ENCODE measurements around the gene MSI2.

The MSI2 gene

DNA sequence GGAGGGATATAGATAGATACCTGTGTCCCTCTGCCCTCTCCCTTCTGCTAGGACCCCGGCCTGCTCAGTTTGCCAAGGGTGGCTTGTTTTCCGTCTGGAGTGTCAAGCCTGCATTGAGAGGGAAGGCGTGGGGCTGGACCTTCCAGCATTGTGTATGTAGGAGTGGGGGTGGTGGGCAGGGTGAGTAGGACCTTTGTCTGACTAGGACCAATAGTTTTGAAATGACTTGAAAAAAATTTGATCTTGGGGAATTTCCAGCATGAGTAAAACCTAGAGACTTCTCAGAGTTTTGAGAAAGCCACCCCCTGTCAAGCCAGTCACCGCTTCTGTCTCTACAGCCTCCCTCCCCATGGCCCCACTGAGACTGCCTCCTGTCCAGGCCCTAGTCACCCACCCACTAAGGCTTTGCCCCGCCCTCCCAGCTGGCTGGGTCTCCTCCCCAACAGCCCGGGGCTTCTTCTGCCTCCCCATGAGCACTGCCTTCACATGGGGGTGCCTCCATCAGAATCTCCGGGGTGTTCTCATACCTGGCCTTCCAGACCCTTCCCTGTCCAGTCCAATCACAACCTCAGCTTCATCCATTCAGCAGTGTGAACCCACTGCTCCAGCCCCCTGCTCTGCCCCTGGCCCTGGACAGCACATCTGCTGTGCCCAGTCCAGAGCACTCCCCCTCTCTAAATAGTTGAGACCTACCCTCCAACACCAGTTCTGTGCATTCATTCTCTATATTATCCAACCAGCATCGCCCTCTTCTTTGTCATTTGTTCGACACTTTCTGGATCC is 207.0 kb downstream of the MSI2 start:
- Histone ChIP-seq H3K4me1 (peaks cover 29% of the 10 kb centered on the region), H3K9me3 (no peaks in the 10 kb centered on the region), H3K4me3 (ENCODE audit: low read depth, low read length) (no peak overlapping the region), H3K27me3 (no peaks in the 10 kb centered on the region; the same call in 1 of the 2 replicates), H3K36me3 (peaks cover 7% of the 10 kb centered on the region)
- TF ChIP-seq, protein P1, sequence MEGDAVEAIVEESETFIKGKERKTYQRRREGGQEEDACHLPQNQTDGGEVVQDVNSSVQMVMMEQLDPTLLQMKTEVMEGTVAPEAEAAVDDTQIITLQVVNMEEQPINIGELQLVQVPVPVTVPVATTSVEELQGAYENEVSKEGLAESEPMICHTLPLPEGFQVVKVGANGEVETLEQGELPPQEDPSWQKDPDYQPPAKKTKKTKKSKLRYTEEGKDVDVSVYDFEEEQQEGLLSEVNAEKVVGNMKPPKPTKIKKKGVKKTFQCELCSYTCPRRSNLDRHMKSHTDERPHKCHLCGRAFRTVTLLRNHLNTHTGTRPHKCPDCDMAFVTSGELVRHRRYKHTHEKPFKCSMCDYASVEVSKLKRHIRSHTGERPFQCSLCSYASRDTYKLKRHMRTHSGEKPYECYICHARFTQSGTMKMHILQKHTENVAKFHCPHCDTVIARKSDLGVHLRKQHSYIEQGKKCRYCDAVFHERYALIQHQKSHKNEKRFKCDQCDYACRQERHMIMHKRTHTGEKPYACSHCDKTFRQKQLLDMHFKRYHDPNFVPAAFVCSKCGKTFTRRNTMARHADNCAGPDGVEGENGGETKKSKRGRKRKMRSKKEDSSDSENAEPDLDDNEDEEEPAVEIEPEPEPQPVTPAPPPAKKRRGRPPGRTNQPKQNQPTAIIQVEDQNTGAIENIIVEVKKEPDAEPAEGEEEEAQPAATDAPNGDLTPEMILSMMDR (IDR thresholded peaks at IDR 0.05; ENCODE audit: low read depth, low read length) = no peak
- no peak for DNase-seq

DNA sequence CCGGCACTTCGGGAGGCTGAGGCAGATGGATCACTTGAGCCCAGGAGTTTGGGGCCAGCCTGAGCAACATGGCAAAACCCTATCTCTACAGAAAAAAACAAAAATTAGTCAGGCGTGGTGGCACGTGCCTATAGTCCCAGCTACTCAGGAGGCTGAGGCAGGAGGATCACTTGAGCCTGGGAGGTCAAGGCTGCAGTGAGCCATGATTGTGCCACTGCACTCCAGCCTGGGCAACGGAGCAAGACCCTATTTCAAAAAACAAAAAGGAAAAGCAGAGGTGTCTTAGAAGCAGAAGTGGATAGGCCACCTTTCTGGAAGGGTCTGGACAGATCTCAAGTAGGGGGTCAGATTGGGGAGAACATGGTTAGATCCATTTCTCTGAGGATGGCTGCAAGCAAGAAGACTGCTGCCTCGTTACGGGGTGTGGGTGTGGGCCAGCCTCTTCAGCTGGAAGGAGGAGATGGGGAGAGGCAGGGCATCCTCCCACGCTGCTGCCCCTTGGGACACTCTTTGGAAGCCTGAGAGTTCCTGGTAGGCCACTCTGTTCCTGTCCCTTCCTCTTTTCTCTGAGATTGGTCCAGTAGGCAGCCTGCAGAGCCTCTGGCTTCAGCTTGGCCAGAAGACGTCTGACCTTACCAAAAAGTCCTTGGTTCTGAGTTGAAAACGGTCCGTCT is 208.0 kb downstream of the MSI2 start:
- H3K9me3 ChIP-seq = no peaks in the 10 kb centered on the region
- H3K4me1 ChIP-seq = peaks cover 21% of the 10 kb centered on the region
- no peak for DNase-seq
- no peak overlapping the region for H3K4me3 ChIP-seq (ENCODE audit: low read depth, low read length)
- TF ChIP-seq, protein P1 (IDR thresholded peaks at IDR 0.05; ENCODE audit: low read depth, low read length) = no peak
- H3K27me3 ChIP-seq = no peaks in the 10 kb centered on the region; the same call in 1 of the 2 replicates
- H3K36me3 ChIP-seq = peaks cover 3% of the 10 kb centered on the region

DNA sequence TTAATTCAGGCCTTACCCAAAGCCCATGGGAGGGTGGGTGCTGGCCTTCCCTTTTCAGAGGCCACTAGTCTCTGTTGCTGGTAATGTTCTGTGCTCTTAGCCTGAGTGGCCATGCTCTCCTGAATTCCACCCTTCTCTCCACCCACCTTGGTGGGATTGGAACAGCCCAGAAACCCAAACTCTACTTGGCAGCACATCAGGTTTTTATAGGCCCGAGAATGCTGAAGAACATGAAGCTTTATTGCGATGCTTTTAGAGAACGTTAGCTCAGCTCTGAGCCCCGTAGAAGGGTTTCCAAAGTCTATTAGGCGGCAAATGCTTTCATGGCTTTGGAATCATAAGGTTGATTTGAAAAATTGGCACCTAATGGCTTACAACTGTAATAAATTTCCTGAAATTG is 209.3 kb downstream of the MSI2 start:
- Histone ChIP-seq H3K4me3 (ENCODE audit: low read depth, low read length) (no peak overlapping the region), H3K4me1 (peaks cover 20% of the 10 kb centered on the region), H3K27me3 (no peaks in the 10 kb centered on the region; the same call in 1 of the 2 replicates)

DNA sequence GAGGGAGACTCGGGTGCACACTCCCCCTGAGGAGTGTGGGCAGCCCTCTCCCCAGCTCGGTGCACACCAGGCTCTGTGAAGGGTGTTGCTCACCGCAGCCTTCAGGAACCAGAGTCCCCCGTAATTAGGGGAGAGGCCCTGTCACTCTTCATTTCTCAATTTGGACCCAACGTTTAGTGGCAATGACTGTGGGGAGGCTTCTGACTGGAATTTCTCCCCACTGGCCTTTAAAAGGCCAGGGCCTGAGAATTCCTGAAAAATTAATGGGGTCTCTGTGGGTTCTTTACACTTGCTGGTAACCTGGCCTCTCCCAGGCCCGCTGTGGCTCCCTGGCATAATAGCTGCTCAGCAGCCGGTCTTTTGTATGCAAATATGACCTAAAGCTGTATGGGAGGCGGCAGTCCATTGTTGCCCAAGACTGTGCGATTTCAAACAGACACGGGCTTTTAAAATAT is 209.7 kb downstream of the MSI2 start:
- no peak for DNase-seq
- H3K27me3 ChIP-seq = no peaks in the 10 kb centered on the region; the same call in 1 of the 2 replicates
- H3K4me1 ChIP-seq = peaks cover 20% of the 10 kb centered on the region
- no peaks in the 10 kb centered on the region for H3K9me3 ChIP-seq
- TF ChIP-seq, protein P1 (IDR thresholded peaks at IDR 0.05; ENCODE audit: low read depth, low read length) = no peak
- H3K36me3 ChIP-seq = peaks cover 9% of the 10 kb centered on the region
- H3K4me3 ChIP-seq (ENCODE audit: low read depth, low read length) = no peak overlapping the region

More for the DNA sequence above, 209.3 kb downstream of the MSI2 start:
- Histone ChIP-seq H3K9me3 (no peaks in the 10 kb centered on the region), H3K36me3 (peaks cover 9% of the 10 kb centered on the region)
- DNase-seq = no peak
- TF ChIP-seq, protein P1 (IDR thresholded peaks at IDR 0.05; ENCODE audit: low read depth, low read length) = no peak

DNA sequence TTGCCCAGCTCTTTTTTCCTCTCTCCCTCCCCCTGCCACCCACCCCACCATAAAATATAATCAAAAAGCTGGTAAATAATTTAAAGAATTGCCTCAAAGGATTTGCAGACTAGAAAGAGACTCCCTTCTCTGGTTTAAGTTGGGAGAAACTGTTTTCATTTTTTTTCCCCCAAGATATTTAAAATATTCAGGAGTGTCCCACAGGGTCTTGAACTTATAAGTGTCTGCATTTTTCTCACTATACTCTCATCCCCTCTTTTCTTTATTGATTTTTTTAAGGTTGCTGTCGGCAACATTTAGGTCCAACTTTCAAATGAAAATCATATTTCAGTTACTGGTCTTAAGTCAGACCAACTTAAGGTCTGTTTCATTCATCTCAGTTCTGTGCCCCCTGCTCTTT is 210.2 kb downstream of the MSI2 start:
- Histone ChIP-seq H3K9me3 (no peaks in the 10 kb centered on the region), H3K27me3 (no peaks in the 10 kb centered on the region; the same call in 1 of the 2 replicates), H3K4me3 (ENCODE audit: low read depth, low read length) (no peak overlapping the region), H3K36me3 (peaks cover 9% of the 10 kb centered on the region), H3K4me1 (peaks cover 20% of the 10 kb centered on the region)
- TF ChIP-seq, protein P1 (IDR thresholded peaks at IDR 0.05; ENCODE audit: low read depth, low read length) = no peak
- no peak for DNase-seq
